ENCODE measurements around the gene LYSMD3.
A peak's percentile ranks its signal among the peaks of the same experiment; 100 is the strongest.

Gene LYSMD3

DNA sequence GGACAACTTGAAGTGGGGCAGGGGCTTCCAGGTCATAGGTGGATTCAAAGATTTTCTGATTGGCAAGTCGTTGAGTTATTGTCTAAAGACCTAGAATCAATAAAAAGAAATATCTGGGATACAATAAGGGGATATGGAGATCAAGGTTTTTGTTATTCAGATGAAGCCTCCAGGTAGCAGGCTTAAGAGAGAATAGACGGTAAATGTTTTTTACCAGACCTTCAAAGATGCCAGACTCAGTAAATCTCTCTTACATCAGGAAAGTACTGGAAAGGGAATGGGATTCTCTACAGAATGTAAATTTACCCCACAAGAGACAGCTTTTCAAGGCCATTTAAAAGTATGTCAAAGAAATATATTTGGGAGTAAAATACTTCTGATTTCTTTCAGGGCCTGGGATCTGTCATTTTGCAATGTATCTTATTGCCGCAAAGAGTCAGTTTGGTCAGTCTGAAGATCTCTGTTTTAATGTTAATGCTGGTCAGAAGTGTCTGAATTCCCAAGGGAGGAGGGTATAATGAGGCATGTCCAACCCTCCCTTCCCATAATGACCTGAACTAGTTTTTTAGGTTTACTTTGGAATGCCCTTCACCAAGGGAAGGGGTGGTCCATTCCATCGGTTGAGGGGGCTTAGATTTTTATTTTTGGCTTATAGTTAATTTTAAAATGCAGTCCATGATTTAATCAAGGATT, 13.6 kb upstream of the LYSMD3 start:
- in situ Hi-C loops (cut with HindIII; ENCODE audit: low pct_unique_long_range_greater_than_20kb, low sequenced_read_pairs): no loop called here
- no peak for TF ChIP-seq JUND (IDR thresholded peaks at IDR 0.05; ENCODE audit: low read depth)
- DNase-seq (ENCODE audit: low read depth in 1 of 2, low spot score in 1 of 2): no peak

DNA sequence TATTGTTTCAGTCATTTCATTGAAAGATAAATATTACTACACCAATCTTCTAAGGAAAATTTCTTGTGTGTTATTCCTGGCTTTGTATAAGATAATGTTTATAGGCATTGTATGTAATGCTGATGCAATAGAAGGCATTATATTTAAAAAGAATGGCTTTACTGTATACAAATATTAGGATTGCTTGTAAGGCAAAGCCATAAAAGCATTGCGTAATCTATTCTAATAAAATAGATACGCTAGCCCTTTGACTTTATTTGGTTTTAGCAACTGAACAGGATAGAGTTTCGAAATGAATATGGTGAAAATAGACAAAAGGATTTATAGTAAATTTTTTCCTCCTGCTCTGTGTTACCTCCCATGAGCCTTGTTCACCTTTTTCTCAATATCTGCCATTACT, 5.5 kb upstream of the LYSMD3 start:
- in situ Hi-C loops (cut with HindIII; ENCODE audit: low pct_unique_long_range_greater_than_20kb, low sequenced_read_pairs): no loop called here
- no peak for DNase-seq (ENCODE audit: low read depth in 1 of 2, low spot score in 1 of 2)
- no peak for TF ChIP-seq JUND (IDR thresholded peaks at IDR 0.05; ENCODE audit: low read depth)

- TF ChIP-seq JUND (IDR thresholded peaks at IDR 0.05; ENCODE audit: low read depth): no peak
- in situ Hi-C loops (cut with HindIII; ENCODE audit: low pct_unique_long_range_greater_than_20kb, low sequenced_read_pairs): no loop called here
- no peak for DNase-seq (ENCODE audit: low read depth in 1 of 2, low spot score in 1 of 2)
Measured at GRCh38 chr5:90533794-90534193, 4.4 kb upstream of the LYSMD3 start.

DNA sequence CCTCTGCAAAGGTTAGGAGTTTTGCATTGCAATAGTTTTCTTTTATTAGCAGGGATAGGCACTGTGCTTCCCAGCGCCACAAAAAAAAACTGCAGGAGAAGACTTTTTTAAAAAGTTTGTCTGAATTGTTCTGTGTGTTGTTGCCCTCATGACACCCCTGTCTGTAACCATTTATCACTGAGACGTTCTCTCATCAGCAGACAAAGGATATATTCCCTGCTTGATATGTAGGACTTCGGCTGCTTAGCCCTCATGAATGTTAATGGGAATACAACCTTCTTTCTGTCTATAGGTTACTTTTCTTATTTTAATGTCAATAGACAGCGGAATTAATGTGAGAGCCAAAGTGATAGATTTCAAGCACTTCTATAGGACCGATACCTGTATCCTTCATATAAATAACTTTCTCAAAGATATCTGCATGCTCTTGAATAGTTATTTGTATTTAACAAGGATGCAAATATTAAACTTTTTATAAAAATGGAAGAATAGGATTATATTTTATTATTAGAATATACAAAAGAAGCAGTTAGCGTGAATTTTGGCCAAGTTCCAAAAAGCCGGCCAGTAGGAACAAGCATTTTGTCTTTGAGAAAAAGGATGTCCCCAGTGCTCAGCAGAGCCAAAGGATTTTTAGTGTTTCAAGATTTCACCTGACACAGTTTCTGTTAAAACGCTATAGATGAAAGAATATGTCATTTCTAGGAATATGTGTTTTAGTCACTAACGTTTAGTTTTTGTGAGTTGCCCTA, 1.5 kb upstream of the LYSMD3 start:
- in situ Hi-C loops (cut with HindIII; ENCODE audit: low pct_unique_long_range_greater_than_20kb, low sequenced_read_pairs): no loop called here
- DNase-seq (ENCODE audit: low read depth in 1 of 2, low spot score in 1 of 2): peak in 1 of 2 experiments; percentile 29
- TF ChIP-seq JUND (IDR thresholded peaks at IDR 0.05; ENCODE audit: low read depth): no peak

- TF ChIP-seq JUND (IDR thresholded peaks at IDR 0.05; ENCODE audit: low read depth): no peak
- peak; percentile 71 to 85 for DNase-seq (ENCODE audit: low read depth in 1 of 2, low spot score in 1 of 2)
- in situ Hi-C loops (cut with HindIII; ENCODE audit: low pct_unique_long_range_greater_than_20kb, low sequenced_read_pairs): no loop called here
Measured at GRCh38 chr5:90529939-90530677, 724 bp upstream of the LYSMD3 start.

GRCh38 chr5:90528601-90529193, 687 bp downstream of the LYSMD3 start:
- in situ Hi-C loops (cut with HindIII; ENCODE audit: low pct_unique_long_range_greater_than_20kb, low sequenced_read_pairs): no loop called here
- no peak for TF ChIP-seq JUND (IDR thresholded peaks at IDR 0.05; ENCODE audit: low read depth)
- DNase-seq (ENCODE audit: low read depth in 1 of 2, low spot score in 1 of 2): peak in 1 of 2 experiments; percentile 55

DNA sequence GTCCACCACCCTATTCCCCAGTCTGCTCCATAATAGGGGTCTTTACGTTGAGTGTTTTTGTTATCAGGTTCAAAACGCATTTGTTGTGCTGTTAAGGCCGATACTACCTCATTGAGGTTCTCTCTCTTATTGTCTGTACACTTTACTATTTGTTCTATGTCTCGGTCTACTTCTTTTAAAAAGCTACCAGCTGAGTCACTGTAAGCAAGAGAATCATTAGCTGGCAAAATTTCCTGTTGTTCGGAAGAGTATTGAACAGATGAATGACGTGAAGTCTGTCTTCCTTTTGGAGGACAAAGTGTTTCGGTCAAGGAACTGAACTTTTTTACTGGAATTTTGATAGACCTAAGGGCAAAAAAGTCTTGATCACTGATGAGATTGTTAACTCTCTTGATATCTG, 10.3 kb downstream of the LYSMD3 start:
- in situ Hi-C loops (cut with HindIII; ENCODE audit: low pct_unique_long_range_greater_than_20kb, low sequenced_read_pairs): no loop called here
- DNase-seq (ENCODE audit: low read depth in 1 of 2, low spot score in 1 of 2): no peak
- no peak for TF ChIP-seq JUND (IDR thresholded peaks at IDR 0.05; ENCODE audit: low read depth)

DNA sequence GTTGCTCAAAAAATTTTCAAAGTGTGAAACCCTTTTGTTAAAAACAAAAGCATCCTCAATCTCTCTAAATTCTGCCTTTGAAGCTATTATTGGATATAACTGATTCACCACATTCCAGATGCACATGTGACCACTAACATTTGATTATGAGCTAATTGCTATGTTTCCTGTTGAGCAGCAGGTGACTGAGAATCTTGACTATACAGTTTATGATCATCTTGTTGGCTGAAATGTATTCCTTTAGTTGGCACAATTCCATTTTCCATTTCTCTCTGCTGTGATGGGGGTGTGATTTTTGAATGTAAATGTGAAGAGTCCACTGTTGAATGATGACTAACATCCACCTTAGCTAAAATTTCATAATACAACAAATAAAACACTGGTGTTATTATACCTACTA, 10.7 kb downstream of the LYSMD3 start:
- no peak for DNase-seq (ENCODE audit: low read depth in 1 of 2, low spot score in 1 of 2)
- TF ChIP-seq JUND (IDR thresholded peaks at IDR 0.05; ENCODE audit: low read depth): no peak
- in situ Hi-C loops (cut with HindIII; ENCODE audit: low pct_unique_long_range_greater_than_20kb, low sequenced_read_pairs): no loop called here

DNA sequence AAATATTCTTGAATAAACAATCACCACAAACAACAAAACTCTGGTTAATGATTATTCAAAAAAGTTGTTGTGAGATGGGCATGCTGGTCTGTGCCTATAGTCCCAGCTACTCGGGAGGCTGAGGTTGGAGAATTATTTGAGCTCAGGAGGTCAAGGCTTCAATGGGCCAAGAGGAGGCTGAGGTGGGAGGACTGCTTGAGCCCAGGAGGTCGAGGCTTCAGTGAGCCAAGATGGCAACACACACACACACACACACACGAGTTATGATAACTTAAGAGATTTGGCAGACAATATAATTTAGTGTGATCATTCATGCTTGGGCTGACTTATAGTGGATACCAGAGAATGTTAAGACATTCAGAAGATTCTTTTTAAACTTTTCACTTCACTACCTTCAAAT, 14.9 kb downstream of the LYSMD3 start:
- no peak for DNase-seq (ENCODE audit: low read depth in 1 of 2, low spot score in 1 of 2)
- in situ Hi-C loops (cut with HindIII; ENCODE audit: low pct_unique_long_range_greater_than_20kb, low sequenced_read_pairs): no loop called here
- TF ChIP-seq JUND (IDR thresholded peaks at IDR 0.05; ENCODE audit: low read depth): no peak

GRCh38 chr5:90510438-90510837, 18.9 kb downstream of the LYSMD3 start:
- in situ Hi-C loops (cut with HindIII; ENCODE audit: low pct_unique_long_range_greater_than_20kb, low sequenced_read_pairs): no loop called here
- TF ChIP-seq JUND (IDR thresholded peaks at IDR 0.05; ENCODE audit: low read depth): no peak

DNA sequence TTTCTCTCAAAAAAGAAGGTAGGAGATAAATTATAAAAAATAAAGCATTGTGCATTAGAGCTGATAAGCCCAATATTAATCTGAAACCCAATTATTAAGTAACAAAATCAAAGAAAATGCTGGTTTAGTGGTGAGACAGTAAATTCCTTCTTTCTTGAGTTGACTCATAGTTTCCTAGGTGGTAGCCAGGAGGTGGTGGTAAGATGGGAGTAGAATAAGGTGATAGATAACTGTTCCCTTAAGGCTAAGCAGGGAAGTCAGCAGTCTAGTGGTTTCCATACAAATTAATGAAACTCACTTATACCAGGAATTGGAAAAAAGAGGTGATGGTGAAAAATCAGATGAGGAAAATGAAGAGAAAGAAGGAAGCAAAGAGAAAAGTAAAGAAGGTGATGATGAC, 23.2 kb downstream of the LYSMD3 start:
- TF ChIP-seq JUND (IDR thresholded peaks at IDR 0.05; ENCODE audit: low read depth): no peak
- in situ Hi-C loops (cut with HindIII; ENCODE audit: low pct_unique_long_range_greater_than_20kb, low sequenced_read_pairs): no loop called here
- no peak for DNase-seq (ENCODE audit: low read depth in 1 of 2, low spot score in 1 of 2)

More at GRCh38 chr5:90510438-90510837, 18.9 kb downstream of the LYSMD3 start:
- DNase-seq (ENCODE audit: low read depth in 1 of 2, low spot score in 1 of 2): no peak

DNA sequence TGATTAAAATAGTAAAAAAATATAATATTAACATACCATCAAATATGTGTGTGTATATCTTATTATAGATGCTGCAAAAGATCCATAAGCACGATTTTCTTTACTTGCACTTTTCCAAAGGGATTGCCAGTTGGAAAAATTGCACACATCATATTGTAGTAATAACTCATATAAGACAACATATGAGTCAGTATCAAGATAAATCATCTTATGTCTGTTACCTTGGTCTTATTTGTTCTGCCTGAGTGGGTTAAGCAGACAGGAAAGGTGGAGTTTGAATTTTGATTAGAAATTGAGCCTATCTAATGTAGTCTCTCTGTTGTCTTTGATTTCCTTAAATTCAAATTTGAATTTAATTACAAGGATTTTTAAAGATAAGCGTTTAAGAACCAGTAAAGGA, 24.6 kb downstream of the LYSMD3 start:
- in situ Hi-C loops (cut with HindIII; ENCODE audit: low pct_unique_long_range_greater_than_20kb, low sequenced_read_pairs): no loop called here
- DNase-seq (ENCODE audit: low read depth in 1 of 2, low spot score in 1 of 2): no peak
- no peak for TF ChIP-seq JUND (IDR thresholded peaks at IDR 0.05; ENCODE audit: low read depth)
